SK-N-SH (cell line): ENCODE results near the gene S1PR2. TPM values are rescaled to one million over a fixed set of nuclear protein-coding genes. Genes with fewer than 3 reads are reported as not detected.
A peak's percentile ranks its signal among the peaks of the same experiment; 100 is the strongest.

Experiments used
- CTCF ChIA-PET: fragments of 300-600, 350-600 bp; formaldehyde crosslinking; extraction: SDS; loops from one replicate; lab custom pipeline; 2021; lab: Yijun Ruan, JAX
- POLR2A ChIA-PET: fragments of 350-600 bp; sonication (Branson Sonifier 250); formaldehyde crosslinking; extraction: SDS; loops from one replicate; lab custom pipeline; 2020; ENCODE audit warnings: antibody characterized with exemption, inconsistent platforms; lab: Yijun Ruan, JAX
- DNase-seq: peaks from one replicate; pipeline ENCODE4 v3.0.0; 2012
- H2AFZ ChIP-seq: fragments of 200-600 bp; sonication (generic); 2 replicates; pipeline ENCODE4 v1.8.1; 2016; ENCODE audit warnings: antibody characterized with exemption, mild to moderate bottlenecking, low read depth
- H3F3A ChIP-seq: fragments of 200-600 bp; sonication (generic); replicated peaks from 2 replicates; pipeline ENCODE3; 2016; ENCODE audit warnings: antibody characterized with exemption, mild to moderate bottlenecking; ENCODE audit not compliant: insufficient read depth
- H3K27ac ChIP-seq, 2 experiments: fragments of 200-500 bp in 1 of 2; fragments of 200-600 bp in 1 of 2; sonication (Bioruptor generic) in 1 of 2; sonication (generic), shearing (Covaris generic) in 1 of 2; 2 replicates each; pipeline versions ENCODE4 v1.5.1 to v1.6.1; 2014 to 2016; ENCODE audit warnings: low read depth in 2 of 2, inconsistent platforms in 1 of 2, low read length in 1 of 2, mild to moderate bottlenecking in 1 of 2, mixed read lengths in 1 of 2
- H3K27me3 ChIP-seq: fragments of 200-600 bp; sonication (generic), shearing (Covaris generic); 2 replicates; pipeline ENCODE4 v1.6.1; 2016; ENCODE audit warnings: mixed run types; ENCODE audit not compliant: insufficient read depth
- H3K36me3 ChIP-seq, 2 experiments: fragments of 200-500 bp in 1 of 2; fragments of 200-600 bp in 1 of 2; sonication (Bioruptor generic) in 1 of 2; sonication (generic) in 1 of 2; replicated peaks in 1 of 2; 2 replicates each; pipeline versions ENCODE3 to v1.5.1; 2014 to 2016; ENCODE audit warnings: low read length in 1 of 2, mild to moderate bottlenecking in 1 of 2; ENCODE audit not compliant: insufficient read depth in 2 of 2, control insufficient read depth in 1 of 2
- H3K4me1 ChIP-seq, 2 experiments: fragments of 200-500 bp in 1 of 2; fragments of 200-600 bp in 1 of 2; sonication (Bioruptor generic) in 1 of 2; sonication (generic), shearing (Covaris generic) in 1 of 2; 2 replicates each; pipeline versions ENCODE4 v1.5.1 to v1.6.1; 2014 to 2016; ENCODE audit warnings: low read depth in 1 of 2, low read length in 1 of 2, mixed run types in 1 of 2; ENCODE audit not compliant: insufficient read depth in 2 of 2, control insufficient read depth in 1 of 2
- H3K4me2 ChIP-seq: fragments of 200-600 bp; sonication (generic), shearing (Covaris generic); 2 replicates; pipeline ENCODE4 v1.6.1; 2017; ENCODE audit warnings: mixed run types
- H3K4me3 ChIP-seq, 2 experiments: fragments of 200-500 bp in 1 of 2; fragments of 200-600 bp in 1 of 2; sonication (Bioruptor generic) in 1 of 2; sonication (generic), shearing (Covaris generic) in 1 of 2; 2 replicates each; pipeline versions ENCODE4 v1.5.1 to v1.8.1; 2014 to 2016; ENCODE audit warnings: low read depth in 2 of 2, inconsistent platforms in 1 of 2, low read length in 1 of 2, mild to moderate bottlenecking in 1 of 2, mixed read lengths in 1 of 2, moderate library complexity in 1 of 2
- H3K79me2 ChIP-seq: fragments of 200-600 bp; sonication (generic); 2 replicates; pipeline ENCODE4 v1.8.1; 2017; ENCODE audit warnings: mild to moderate bottlenecking; ENCODE audit not compliant: insufficient read depth
- H3K9ac ChIP-seq: fragments of 200-600 bp; sonication (generic); 2 replicates; pipeline ENCODE4 v1.6.1; 2017; ENCODE audit warnings: mixed run types
- H3K9me2 ChIP-seq: fragments of 200-600 bp; sonication (generic); 2 replicates; pipeline ENCODE4 v1.6.1; 2017; ENCODE audit warnings: mixed run types
- H3K9me3 ChIP-seq: fragments of 200-600 bp; sonication (generic); 2 replicates; pipeline ENCODE4 v1.6.1; 2017; ENCODE audit warnings: mixed run types, mild to moderate bottlenecking, moderate library complexity
- H4K20me1 ChIP-seq: fragments of 200-600 bp; sonication (generic); 2 replicates; pipeline ENCODE4 v1.6.1; 2017; ENCODE audit warnings: mild to moderate bottlenecking, mixed run types; ENCODE audit not compliant: insufficient read depth
- ELF1 ChIP-seq: IDR thresholded peaks from 2 replicates; pipeline ENCODE4 v1.4.0; 2012
- EP300 ChIP-seq, 2 experiments: IDR thresholded peaks; 2 replicates each; pipeline versions ENCODE4 v1.4.0 to v1.6.1; 2012; ENCODE audit warnings: borderline replicate concordance in 1 of 2, low read depth in 1 of 2, low read length in 1 of 2
- EZH2phosphoT487 ChIP-seq: fragments of 200-600 bp; sonication (generic); IDR thresholded peaks from 2 replicates; pipeline ENCODE4 v1.6.1; 2017; ENCODE audit warnings: low read depth, mixed run types, mild to moderate bottlenecking, antibody characterized with exemption, moderate library complexity, borderline replicate concordance
- FOSL2 ChIP-seq: IDR thresholded peaks from 2 replicates; pipeline ENCODE4 v1.4.0; 2012; ENCODE audit warnings: low read depth, mild to moderate bottlenecking, moderate library complexity, borderline replicate concordance
- FOXJ3 ChIP-seq: sonication (generic); formaldehyde crosslinking; IDR thresholded peaks from 2 replicates; pipeline ENCODE4 v1.5.1; 2020; ENCODE audit warnings: mild to moderate bottlenecking, missing genetic modification reagents
- GABPA ChIP-seq: IDR thresholded peaks from 2 replicates; pipeline ENCODE4 v1.4.0; 2012; ENCODE audit warnings: low read depth, mild to moderate bottlenecking
- GATA2 ChIP-seq: sonication (generic); formaldehyde crosslinking; IDR thresholded peaks from 2 replicates; pipeline ENCODE4 v1.5.0; 2020; ENCODE audit warnings: mild to moderate bottlenecking, missing genetic modification reagents
- IRF3 ChIP-seq: fragments of 150-350 bp; IDR thresholded peaks from 2 replicates; pipeline ENCODE4 v1.6.1; 2016; ENCODE audit warnings: mild to moderate bottlenecking, low read depth, low read length
- JUND ChIP-seq: IDR thresholded peaks from 2 replicates; pipeline ENCODE4 v1.4.0; 2012
- MAX ChIP-seq: IDR thresholded peaks from 2 replicates; pipeline ENCODE4 v1.4.0; 2012; ENCODE audit warnings: low read depth
- RFX5 ChIP-seq: IDR thresholded peaks from 2 replicates; pipeline ENCODE4 v1.6.1; 2012; ENCODE audit warnings: mild to moderate bottlenecking, improper control_type of control experiment, low read length
- RXRA ChIP-seq: IDR thresholded peaks from 2 replicates; pipeline ENCODE4 v1.4.0; 2012; ENCODE audit warnings: low read depth, mild to moderate bottlenecking, borderline replicate concordance
- SMC3 ChIP-seq: IDR thresholded peaks from 2 replicates; pipeline ENCODE4 v1.6.1; 2012; ENCODE audit warnings: low read depth, low read length, improper control_type of control experiment
- TAF1 ChIP-seq: IDR thresholded peaks from 2 replicates; pipeline ENCODE4 v1.6.1; 2012; ENCODE audit warnings: low read depth, mild to moderate bottlenecking, low read length, moderate library complexity, borderline replicate concordance
- USF2 ChIP-seq: fragments of 150-350 bp; IDR thresholded peaks from 2 replicates; pipeline ENCODE4 v1.6.1; 2017; ENCODE audit warnings: antibody characterized with exemption, low read length, low read depth, borderline replicate concordance
- WGBS: methylation state at CpG from one replicate; pipeline ENCODE4 v1.1.6; 2017; ENCODE audit warnings: low lambda C conversion rate; 5-methylcytosine and 5-hydroxymethylcytosine counted together
- polyA plus RNA-seq, 3 experiments: library from polyadenylated mRNA; depleted of rRNA; stranded (reverse); fragments of >200 nt; gene quantifications; 2 replicates each; pipeline ENCODE4 v1.2.3, GENCODE V29; 2012

Gene S1PR2
- polyA plus RNA-seq, 1 of the 3 experiments (the other 2 are of a cell fraction): 3.6 TPM

- Histone ChIP-seq H4K20me1 (0 out of 2 replicates have a peak, but pooled peaks cover 4% of the 10 kb centered on the region), H2AFZ (no peak overlapping the region), H3K79me2 (peaks cover 10% of the 10 kb centered on the region; the same call in 1 of the 2 replicates), H3K27ac (no peak overlapping the region), H3K4me1 (peaks cover 0 to 9% of the 10 kb centered on the region in 2 experiments; a peak in 1 of 4 replicates), H3F3A (peaks cover 4% of the 10 kb centered on the region), H3K9me3 (no peaks in the 10 kb centered on the region), H3K9ac (no peak overlapping the region), H3K4me2 (no peak overlapping the region), H3K36me3 (no peaks in the 10 kb centered on the region), H3K9me2 (no peaks in the 10 kb centered on the region), H3K4me3 (no peak overlapping the region), H3K27me3 (no peaks in the 10 kb centered on the region)
- 75% methylated on average over 4 of the region's 4 CpGs for WGBS
- no peak for TF ChIP-seq FOSL2
- no peak for TF ChIP-seq JUND
- no peak for TF ChIP-seq FOXJ3 (CRISPR knock-in tag)
- no peak for TF ChIP-seq MAX
- no peak for TF ChIP-seq IRF3
- TF ChIP-seq SMC3: no peak
- TF ChIP-seq GABPA: no peak
- TF ChIP-seq EP300 (IDR thresholded peaks at IDR 0.05; ENCODE audit: borderline replicate concordance in 1 of 2, low read depth in 1 of 2, low read length in 1 of 2): no peak
- TF ChIP-seq ELF1: no peak
- no peak for TF ChIP-seq EZH2phosphoT487
- POLR2A ChIA-PET: no interaction called here
- DNase-seq: no peak
- CTCF ChIA-PET: interaction anchor here (5.1 kb wide), 1 partner anchor 16 kb away, joined by 31 read pairs; no protein-coding TSS in a partner anchor
Measured at GRCh38 chr19:10233946-10234345, 2.8 kb upstream of the S1PR2 start.

- H3K4me3 ChIP-seq: peak overlapping the region; percentile 72 to 98
- H3K36me3 ChIP-seq: no peaks in the 10 kb centered on the region
- H4K20me1 ChIP-seq: 0 out of 2 replicates have a peak, but pooled peaks cover 4% of the 10 kb centered on the region
- DNase-seq: no peak
- H3K27me3 ChIP-seq: no peaks in the 10 kb centered on the region
- H3K4me2 ChIP-seq: peak overlapping the region; percentile 98
- peaks cover 4% of the 10 kb centered on the region for H3F3A ChIP-seq
- H3K9ac ChIP-seq: peak overlapping the region; percentile 92; the same call in 1 of the 2 replicates
- TF ChIP-seq TAF1 (no peak), SMC3 (no peak), MAX (no peak), RXRA (no peak), GATA2 (CRISPR knock-in tag) (no peak), RFX5 (no peak), ELF1 (no peak), USF2 (no peak), FOXJ3 (CRISPR knock-in tag) (no peak)
- H2AFZ ChIP-seq: no peak overlapping the region
- ChIA-PET CTCF (interaction anchor here (1.0 to 5.1 kb wide), 6 partner anchors 13 to 301 kb away, joined by 3 to 31 read pairs (median 4); partner anchors contain the start of gene DNMT1), POLR2A (interaction anchor here (0.9 kb wide), 1 partner anchor 125 kb away, joined by 3 read pairs; the partner anchor contains the start of gene PPAN)
- H3K79me2 ChIP-seq: peaks cover 10% of the 10 kb centered on the region; the same call in 1 of the 2 replicates
- 87% methylated on average over 5 of the region's 8 CpGs for WGBS
- H3K9me2 ChIP-seq: no peaks in the 10 kb centered on the region
- peak overlapping the region in 1 of 2 experiments; percentile 50; a peak in 1 of 4 replicates for H3K27ac ChIP-seq
- no peaks in the 10 kb centered on the region for H3K9me3 ChIP-seq
- H3K4me1 ChIP-seq: peaks cover 0 to 22% of the 10 kb centered on the region in 2 experiments; a peak in 1 of 4 replicates
Measured at GRCh38 chr19:10231612-10232228, 589 bp upstream of the S1PR2 start.
